Glutamatergic neuron (in vitro differentiated cells): ENCODE data around the gene PLCZ1. TPM values are rescaled to one million over a fixed set of nuclear protein-coding genes. Genes with fewer than 3 reads are reported as not detected.
"Not testable (repeated sequence)": the region's sequence is repeated elsewhere in the genome, so short reads cannot be mapped to it uniquely, and the experiment has no call there.

ENCODE experiments used
- DNase-seq: peaks from one replicate; pipeline ENCODE4 v3.0.0; 2022
- H3K27ac Mint-ChIP-seq: one replicate; pipeline ENCODE4 v1.8.0; 2020; ENCODE audit warnings: mild to moderate bottlenecking, mixed read lengths, inconsistent platforms; ENCODE audit not compliant: unreplicated experiment
- H3K27me3 Mint-ChIP-seq: one replicate; pipeline ENCODE4 v1.8.0; 2020; ENCODE audit warnings: mild to moderate bottlenecking, moderate library complexity, mixed read lengths, inconsistent platforms; ENCODE audit not compliant: unreplicated experiment
- H3K36me3 Mint-ChIP-seq: one replicate; pipeline ENCODE4 v1.8.0; 2020; ENCODE audit warnings: mild to moderate bottlenecking, mixed read lengths, inconsistent platforms; ENCODE audit not compliant: unreplicated experiment
- H3K4me1 Mint-ChIP-seq: one replicate; pipeline ENCODE4 v1.8.0; 2020; ENCODE audit warnings: mild to moderate bottlenecking, low read depth, mixed read lengths, inconsistent platforms; ENCODE audit not compliant: unreplicated experiment
- H3K4me3 Mint-ChIP-seq: one replicate; pipeline ENCODE4 v1.8.0; 2020; ENCODE audit warnings: mild to moderate bottlenecking, mixed read lengths, inconsistent platforms; ENCODE audit not compliant: unreplicated experiment
- H3K9me3 Mint-ChIP-seq: one replicate; pipeline ENCODE4 v1.8.0; 2020; ENCODE audit warnings: mild to moderate bottlenecking, moderate library complexity, mixed read lengths, inconsistent platforms; ENCODE audit not compliant: unreplicated experiment
- total RNA-seq: library from RNA; stranded (reverse); fragmentation: NEBNext Ultra II Directional; extraction: Animal tissue kit (Norgen Biotek cat#: 25700); gene quantifications from one replicate; pipeline ENCODE4 v1.2.1, GENCODE V29; 2021; ENCODE audit not compliant: unreplicated experiment
- TF ChIP-seq, protein P1 (sequence below): fragments of 200-600 bp; sonication (generic); IDR thresholded peaks from one replicate; pipeline ENCODE4 v1.5.0; 2021; ENCODE audit not compliant: partially characterized antibody, unreplicated experiment

Gene PLCZ1
- total RNA-seq, 1 donor from 2014 or later = not detected

- Mint-ChIP-seq H3K4me1 (peaks cover 5% of the 10 kb centered on the region), H3K4me3 (no peak overlapping the region), H3K9me3 (peaks cover 2% of the 10 kb centered on the region), H3K27ac (no peak overlapping the region), H3K36me3 (peaks cover 5% of the 10 kb centered on the region), H3K27me3 (no peaks in the 10 kb centered on the region)
- no peak for DNase-seq
- TF ChIP-seq, protein P1, sequence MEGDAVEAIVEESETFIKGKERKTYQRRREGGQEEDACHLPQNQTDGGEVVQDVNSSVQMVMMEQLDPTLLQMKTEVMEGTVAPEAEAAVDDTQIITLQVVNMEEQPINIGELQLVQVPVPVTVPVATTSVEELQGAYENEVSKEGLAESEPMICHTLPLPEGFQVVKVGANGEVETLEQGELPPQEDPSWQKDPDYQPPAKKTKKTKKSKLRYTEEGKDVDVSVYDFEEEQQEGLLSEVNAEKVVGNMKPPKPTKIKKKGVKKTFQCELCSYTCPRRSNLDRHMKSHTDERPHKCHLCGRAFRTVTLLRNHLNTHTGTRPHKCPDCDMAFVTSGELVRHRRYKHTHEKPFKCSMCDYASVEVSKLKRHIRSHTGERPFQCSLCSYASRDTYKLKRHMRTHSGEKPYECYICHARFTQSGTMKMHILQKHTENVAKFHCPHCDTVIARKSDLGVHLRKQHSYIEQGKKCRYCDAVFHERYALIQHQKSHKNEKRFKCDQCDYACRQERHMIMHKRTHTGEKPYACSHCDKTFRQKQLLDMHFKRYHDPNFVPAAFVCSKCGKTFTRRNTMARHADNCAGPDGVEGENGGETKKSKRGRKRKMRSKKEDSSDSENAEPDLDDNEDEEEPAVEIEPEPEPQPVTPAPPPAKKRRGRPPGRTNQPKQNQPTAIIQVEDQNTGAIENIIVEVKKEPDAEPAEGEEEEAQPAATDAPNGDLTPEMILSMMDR = no peak
Observed at GRCh38 chr12:18703911-18704310, 33.9 kb downstream of the PLCZ1 start.

- H3K4me1 Mint-ChIP-seq = peaks cover 5% of the 10 kb centered on the region
- no peak overlapping the region for H3K27ac Mint-ChIP-seq
Observed at GRCh38 chr12:18703321-18703720, 34.5 kb downstream of the PLCZ1 start.

DNA sequence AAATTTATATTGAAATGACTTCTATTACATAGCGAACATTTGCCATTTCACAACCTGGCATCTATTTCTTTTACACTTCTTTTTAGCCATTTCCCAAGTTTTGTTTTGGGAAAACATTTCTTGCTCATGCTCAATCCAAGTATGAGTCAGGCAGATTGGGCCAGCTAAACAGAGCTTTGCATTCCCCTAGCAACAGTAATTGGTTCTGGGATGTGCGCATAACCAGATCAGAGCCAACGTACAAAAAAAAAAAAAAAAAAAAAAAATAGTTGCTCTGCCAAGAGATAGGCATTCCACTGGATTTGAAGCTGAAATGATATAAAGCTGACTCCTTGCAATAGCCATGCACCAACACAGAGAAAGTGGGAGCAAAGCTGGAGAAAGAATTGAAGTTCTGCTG lies 37.5 kb downstream of the PLCZ1 start:
- no peaks in the 10 kb centered on the region for H3K27me3 Mint-ChIP-seq
- TF ChIP-seq, protein P1 = no peak
- peaks cover 2% of the 10 kb centered on the region for H3K9me3 Mint-ChIP-seq
- no peaks in the 10 kb centered on the region for H3K36me3 Mint-ChIP-seq
- no peak for DNase-seq
- no peak overlapping the region for H3K4me3 Mint-ChIP-seq
- no peak overlapping the region for H3K27ac Mint-ChIP-seq
- H3K4me1 Mint-ChIP-seq = peaks cover 5% of the 10 kb centered on the region

More at GRCh38 chr12:18703321-18703720, 34.5 kb downstream of the PLCZ1 start:
- Mint-ChIP-seq H3K36me3 (peaks cover 5% of the 10 kb centered on the region), H3K4me3 (no peak overlapping the region), H3K9me3 (peaks cover 2% of the 10 kb centered on the region), H3K27me3 (no peaks in the 10 kb centered on the region)
- TF ChIP-seq, protein P1 = no peak
- DNase-seq = no peak

GRCh38 chr12:18696971-18697602 lies 40.7 kb downstream of the PLCZ1 start:
- H3K4me3 Mint-ChIP-seq = no peak overlapping the region
- H3K36me3 Mint-ChIP-seq = no peaks in the 10 kb centered on the region
- peaks cover 5% of the 10 kb centered on the region for H3K4me1 Mint-ChIP-seq
- peaks cover 2% of the 10 kb centered on the region for H3K9me3 Mint-ChIP-seq
- DNase-seq = no peak
- H3K27me3 Mint-ChIP-seq = no peaks in the 10 kb centered on the region
- TF ChIP-seq, protein P1 = no peak
- no peak overlapping the region for H3K27ac Mint-ChIP-seq

DNA sequence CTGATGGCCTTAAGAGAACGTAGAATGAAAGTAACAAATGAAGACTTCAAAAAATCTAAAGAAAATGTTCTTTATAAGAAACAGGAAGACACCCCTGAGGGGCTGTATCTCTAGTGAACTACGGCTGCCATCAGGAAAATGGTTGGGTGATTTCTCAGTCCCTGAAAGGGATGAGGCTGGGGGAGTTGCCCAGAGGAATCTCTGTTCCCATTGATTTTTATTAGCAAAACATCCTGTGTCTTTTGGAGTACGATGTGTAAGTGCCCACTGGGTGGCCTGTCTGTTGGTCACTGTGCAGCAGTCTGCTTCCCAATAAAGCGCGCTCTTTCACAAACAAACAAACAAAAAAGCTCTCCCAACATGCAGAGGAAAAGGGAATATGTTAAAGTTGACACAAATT lies 43.8 kb downstream of the PLCZ1 start:
- H3K4me3 Mint-ChIP-seq, DNase-seq, H3K27me3 Mint-ChIP-seq, H3K9me3 Mint-ChIP-seq, H3K27ac Mint-ChIP-seq, H3K36me3 Mint-ChIP-seq, H3K4me1 Mint-ChIP-seq: not testable (repeated sequence)
